ENCODE measurements around the gene OLFM1. TPM values are rescaled to one million over a fixed set of nuclear protein-coding genes. Genes with fewer than 3 reads are reported as not detected.

OLFM1 gene
- polyA plus RNA-seq, 1 experiment, result 1.5 TPM

DNA sequence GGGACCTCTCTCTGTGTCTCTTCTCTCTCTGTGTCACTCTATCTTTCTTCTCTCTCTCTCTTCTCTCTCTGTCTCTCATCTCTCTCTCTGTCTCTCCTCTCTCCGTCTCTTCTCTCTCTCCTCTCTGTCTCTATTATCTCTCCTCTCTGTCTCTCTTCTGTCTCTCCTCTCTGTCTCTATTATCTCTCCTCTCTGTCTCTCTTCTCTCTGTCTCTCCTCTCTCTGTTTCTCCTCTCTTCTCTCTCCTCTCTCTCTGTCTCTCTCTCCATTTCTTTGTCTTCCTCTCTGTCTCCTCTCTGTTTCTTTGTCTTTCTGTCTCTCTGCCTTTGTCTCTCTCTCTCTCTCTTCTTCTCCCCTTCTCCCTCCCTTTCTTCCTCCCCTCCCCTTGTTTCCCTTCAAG, 3.2 kb upstream of the OLFM1 start:
- Histone ChIP-seq H3K4me3 (ENCODE audit: low read depth, low read length) (no peak overlapping the region), H3K36me3 (ENCODE audit: control insufficient read depth, insufficient read depth, low read length) (no peaks in the 10 kb centered on the region), H3K27me3 (ENCODE audit: control insufficient read depth, insufficient read depth, low read length) (peaks cover 14% of the 10 kb centered on the region)
- TF ChIP-seq, protein P1, sequence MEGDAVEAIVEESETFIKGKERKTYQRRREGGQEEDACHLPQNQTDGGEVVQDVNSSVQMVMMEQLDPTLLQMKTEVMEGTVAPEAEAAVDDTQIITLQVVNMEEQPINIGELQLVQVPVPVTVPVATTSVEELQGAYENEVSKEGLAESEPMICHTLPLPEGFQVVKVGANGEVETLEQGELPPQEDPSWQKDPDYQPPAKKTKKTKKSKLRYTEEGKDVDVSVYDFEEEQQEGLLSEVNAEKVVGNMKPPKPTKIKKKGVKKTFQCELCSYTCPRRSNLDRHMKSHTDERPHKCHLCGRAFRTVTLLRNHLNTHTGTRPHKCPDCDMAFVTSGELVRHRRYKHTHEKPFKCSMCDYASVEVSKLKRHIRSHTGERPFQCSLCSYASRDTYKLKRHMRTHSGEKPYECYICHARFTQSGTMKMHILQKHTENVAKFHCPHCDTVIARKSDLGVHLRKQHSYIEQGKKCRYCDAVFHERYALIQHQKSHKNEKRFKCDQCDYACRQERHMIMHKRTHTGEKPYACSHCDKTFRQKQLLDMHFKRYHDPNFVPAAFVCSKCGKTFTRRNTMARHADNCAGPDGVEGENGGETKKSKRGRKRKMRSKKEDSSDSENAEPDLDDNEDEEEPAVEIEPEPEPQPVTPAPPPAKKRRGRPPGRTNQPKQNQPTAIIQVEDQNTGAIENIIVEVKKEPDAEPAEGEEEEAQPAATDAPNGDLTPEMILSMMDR (IDR thresholded peaks at IDR 0.05; ENCODE audit: insufficient read depth, low read depth, low read length), result no peak
- CTCF ChIA-PET, result no interaction called here
- POLR2A ChIA-PET, result no interaction called here
- DNase-seq (ENCODE audit: low read depth), result no peak

DNA sequence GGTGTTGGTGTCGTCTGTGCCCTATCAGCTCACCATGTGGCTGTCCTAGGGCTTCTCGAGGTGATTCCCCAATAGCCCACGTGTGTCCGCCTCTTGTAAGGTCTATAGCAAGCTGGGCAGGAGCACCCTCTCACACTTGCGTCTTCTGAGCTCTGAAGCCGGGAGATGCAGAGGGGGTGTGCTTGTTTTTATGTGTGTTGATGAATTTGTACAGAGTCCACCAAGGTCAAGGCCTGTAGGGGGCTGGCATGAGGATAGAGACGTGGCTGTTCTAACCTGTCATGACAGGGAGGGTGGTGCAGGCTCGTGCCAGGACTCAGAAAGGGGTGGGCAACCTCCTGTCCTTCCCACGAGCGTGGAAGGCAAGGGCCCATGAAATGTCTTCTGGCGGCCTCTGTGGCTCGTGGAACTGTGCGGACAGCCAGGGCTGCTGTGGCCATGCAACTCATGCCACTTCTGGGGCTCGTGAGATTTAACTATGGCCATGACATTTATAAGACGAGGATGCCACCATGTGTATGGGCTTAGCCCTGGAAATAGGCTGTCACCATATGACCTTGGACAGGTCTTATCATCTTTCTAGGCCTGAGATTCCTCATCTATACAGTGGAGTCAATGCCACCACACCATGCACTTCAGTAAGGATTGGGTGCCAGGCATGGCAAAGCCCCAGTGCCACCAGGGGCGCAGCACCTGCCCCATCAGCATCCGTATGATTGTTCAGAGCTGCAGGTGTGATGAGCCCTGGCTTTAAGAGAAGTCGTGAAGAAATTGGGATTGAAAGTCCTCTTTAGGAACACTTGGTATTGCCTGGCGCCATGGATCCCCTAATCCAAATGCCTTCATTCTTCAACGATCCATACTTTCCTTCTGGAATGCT, 2.3 kb upstream of the OLFM1 start:
- ChIA-PET POLR2A (no interaction called here), CTCF (interaction anchor here (0.6 to 2.4 kb wide), 3 partner anchors 255 to 851 kb away, joined by 3 to 15 read pairs (median 5); no protein-coding TSS in a partner anchor)
- TF ChIP-seq, protein P1 (IDR thresholded peaks at IDR 0.05; ENCODE audit: insufficient read depth, low read depth, low read length), result no peak
- no peaks in the 10 kb centered on the region for H3K36me3 ChIP-seq (ENCODE audit: control insufficient read depth, insufficient read depth, low read length)
- H3K27me3 ChIP-seq (ENCODE audit: control insufficient read depth, insufficient read depth, low read length), result peaks cover 21% of the 10 kb centered on the region
- H3K4me3 ChIP-seq (ENCODE audit: low read depth, low read length), result no peak overlapping the region
- no peak for DNase-seq (ENCODE audit: low read depth)

GRCh38 chr9:135085830-135086546, 1.5 kb upstream of the OLFM1 start:
- DNase-seq (ENCODE audit: low read depth), result no peak
- TF ChIP-seq, protein P1 (IDR thresholded peaks at IDR 0.05; ENCODE audit: insufficient read depth, low read depth, low read length), result peak; percentile 84
- Histone ChIP-seq H3K27me3 (ENCODE audit: control insufficient read depth, insufficient read depth, low read length) (peaks cover 21% of the 10 kb centered on the region), H3K36me3 (ENCODE audit: control insufficient read depth, insufficient read depth, low read length) (no peaks in the 10 kb centered on the region), H3K4me3 (ENCODE audit: low read depth, low read length) (peak overlapping the region; percentile 28)
- CTCF ChIA-PET, result interaction anchor here (0.6 to 2.4 kb wide), 6 partner anchors 12 to 850 kb away, joined by 3 to 15 read pairs (median 4); no protein-coding TSS in a partner anchor
- POLR2A ChIA-PET, result no interaction called here

DNA sequence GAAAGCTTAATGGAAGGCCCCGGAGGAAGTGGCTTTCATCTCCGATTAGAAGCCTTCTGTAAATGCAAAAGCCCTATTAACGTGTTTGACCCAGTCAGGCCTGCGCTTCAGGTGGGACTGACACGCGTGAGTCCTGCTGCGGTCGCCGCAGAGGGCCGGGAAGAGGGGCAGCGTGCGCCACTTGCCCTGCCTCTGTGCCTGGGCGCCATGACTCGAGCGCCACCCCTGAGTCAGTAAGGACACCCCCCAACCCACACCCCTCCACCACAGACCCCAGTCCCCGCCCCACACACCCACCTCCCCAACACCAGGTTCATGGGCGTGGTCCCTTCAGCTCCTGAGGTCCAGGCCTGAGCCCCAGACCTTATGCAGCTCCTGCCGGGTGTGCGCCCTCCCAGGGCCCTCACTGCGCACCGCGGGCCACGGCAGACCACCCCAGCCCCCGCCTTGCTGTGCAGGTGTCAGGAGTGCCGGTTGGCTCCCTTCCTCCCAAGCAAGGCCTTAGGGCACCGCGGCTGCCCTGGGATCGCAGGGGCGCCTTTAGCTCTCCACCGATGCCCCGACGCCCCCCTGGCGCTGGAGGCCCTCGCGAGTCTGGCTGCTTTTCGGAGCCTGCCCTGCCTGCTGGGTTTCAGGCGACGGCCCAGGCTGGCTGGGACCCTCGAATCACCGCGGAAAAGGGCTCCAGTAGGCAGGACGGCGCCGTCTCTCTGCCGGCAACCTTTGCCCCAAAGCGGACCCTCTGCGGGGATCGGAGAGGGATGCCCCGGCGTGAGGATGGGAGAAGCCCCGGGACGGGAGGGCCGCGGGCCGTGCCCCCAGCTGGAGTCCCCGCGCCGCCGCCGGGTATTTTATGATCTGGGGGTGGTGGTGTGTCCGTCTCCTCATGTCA, 625 bp upstream of the OLFM1 start:
- ChIA-PET CTCF (interaction anchor here (1.2 to 2.4 kb wide), 6 partner anchors 12 to 329 kb away, joined by 3 to 15 read pairs (median 4); no protein-coding TSS in a partner anchor), POLR2A (no interaction called here)
- no peak for DNase-seq (ENCODE audit: low read depth)
- H3K4me3 ChIP-seq (ENCODE audit: low read depth, low read length), result no peak overlapping the region; the same call in 1 of the 2 replicates
- TF ChIP-seq, protein P1 (IDR thresholded peaks at IDR 0.05; ENCODE audit: insufficient read depth, low read depth, low read length), result no peak
- no peaks in the 10 kb centered on the region for H3K36me3 ChIP-seq (ENCODE audit: control insufficient read depth, insufficient read depth, low read length)
- H3K27me3 ChIP-seq (ENCODE audit: control insufficient read depth, insufficient read depth, low read length), result peaks cover 21% of the 10 kb centered on the region
